Suprapubic skin (tissue), 4 donors: ENCODE data around the gene TNFRSF11A. TPM values are rescaled to one million over a fixed set of nuclear protein-coding genes. Genes with fewer than 3 reads are reported as not detected.

Experiments used
- DNase-seq, 2 donors: peaks; one replicate each; pipeline ENCODE4 v3.0.0-alpha.2; 2019; ENCODE audit warnings: low spot score in 2 of 2
- H3K27ac ChIP-seq: fragments of 200-600 bp; sonication (generic); one replicate; pipeline ENCODE4 v1.5.1; 2019
- H3K27me3 ChIP-seq: fragments of 200-600 bp; sonication (generic); one replicate; pipeline ENCODE4 v1.5.1; 2019
- H3K36me3 ChIP-seq: fragments of 200-600 bp; sonication (generic); one replicate; pipeline ENCODE4 v1.5.1; 2019
- H3K4me1 ChIP-seq: fragments of 200-600 bp; sonication (generic); one replicate; pipeline ENCODE4 v1.5.1; 2019
- H3K4me3 ChIP-seq: fragments of 200-600 bp; sonication (generic); one replicate; pipeline ENCODE4 v1.5.1; 2019; ENCODE audit warnings: mild to moderate bottlenecking
- H3K9me3 ChIP-seq: fragments of 200-600 bp; sonication (generic); one replicate; pipeline ENCODE4 v1.5.1; 2019
- CTCF ChIP-seq, 2 donors: fragments of 200-600 bp in 1 of 2; fragments of 450-650 bp in 1 of 2; sonication (generic) in 1 of 2; IDR thresholded peaks; one replicate each; pipeline ENCODE4 v1.5.1; 2016 to 2019; ENCODE audit warnings: antibody characterized with exemption in 2 of 2, mild to moderate bottlenecking in 1 of 2, moderate library complexity in 1 of 2
- EP300 ChIP-seq: sonication (generic); formaldehyde crosslinking; IDR thresholded peaks from one replicate; pipeline ENCODE4 v1.6.1; 2017; ENCODE audit warnings: antibody characterized with exemption
- POLR2A ChIP-seq, 2 donors: fragments of 450-650 bp; IDR thresholded peaks; one replicate each; pipeline ENCODE4 v1.6.1; 2017; ENCODE audit warnings: antibody characterized with exemption in 2 of 2, mild to moderate bottlenecking in 2 of 2, moderate library complexity in 2 of 2
- POLR2AphosphoS5 ChIP-seq, 3 donors: sonication (generic); formaldehyde crosslinking; IDR thresholded peaks; one replicate each; pipeline ENCODE4 v1.6.1; 2017; ENCODE audit warnings: antibody characterized with exemption in 3 of 3
- WGBS: methylation state at CpG from one replicate; pipeline ENCODE4 v1.1.5; 2018; 5-methylcytosine and 5-hydroxymethylcytosine counted together
- total RNA-seq, 4 donors: library from RNA; depleted of rRNA; stranded (reverse); fragments of >200 nt; gene quantifications; one replicate each; pipeline ENCODE4 v1.1.0, GENCODE V29; 2016

TNFRSF11A gene
- total RNA-seq, 4 donors from 2014 or later = 4.8 to 15.4 (median 5.9) TPM

- TF ChIP-seq POLR2A (IDR thresholded peaks at IDR 0.05) (no peak), POLR2AphosphoS5 (IDR thresholded peaks at IDR 0.05) (no peak), CTCF (IDR thresholded peaks at IDR 0.05) (no peak), EP300 (no peak)
- DNase-seq = no peak
- Histone ChIP-seq H3K27ac (no peak overlapping the region), H3K4me1 (no peaks in the 10 kb centered on the region), H3K36me3 (peaks cover 48% of the 10 kb centered on the region), H3K9me3 (no peaks in the 10 kb centered on the region), H3K27me3 (no peaks in the 10 kb centered on the region), H3K4me3 (no peak overlapping the region)
- WGBS = 76% methylated on average over 2 of the region's 2 CpGs
Measured at GRCh38 chr18:62288665-62289008, 36.5 kb upstream of the TNFRSF11A start.

- 94% methylated on average over 2 of the region's 2 CpGs for WGBS
- Histone ChIP-seq H3K36me3 (peaks cover 48% of the 10 kb centered on the region), H3K4me1 (no peaks in the 10 kb centered on the region), H3K4me3 (no peak overlapping the region), H3K9me3 (no peaks in the 10 kb centered on the region), H3K27me3 (no peaks in the 10 kb centered on the region), H3K27ac (no peak overlapping the region)
- DNase-seq = no peak
- no peak for TF ChIP-seq POLR2AphosphoS5 (IDR thresholded peaks at IDR 0.05)
- TF ChIP-seq POLR2A (IDR thresholded peaks at IDR 0.05) = no peak
- no peak for TF ChIP-seq CTCF (IDR thresholded peaks at IDR 0.05)
- no peak for TF ChIP-seq EP300
Measured at GRCh38 chr18:62289047-62289446, 36.1 kb upstream of the TNFRSF11A start.

- Histone ChIP-seq H3K27ac (no peak overlapping the region), H3K36me3 (peaks cover 42% of the 10 kb centered on the region), H3K9me3 (no peaks in the 10 kb centered on the region), H3K27me3 (no peaks in the 10 kb centered on the region), H3K4me3 (no peak overlapping the region), H3K4me1 (no peaks in the 10 kb centered on the region)
- DNase-seq = no peak
- no peak for TF ChIP-seq EP300
Measured at GRCh38 chr18:62294073-62294472, 31.0 kb upstream of the TNFRSF11A start.

- Histone ChIP-seq H3K9me3 (no peaks in the 10 kb centered on the region), H3K36me3 (peaks cover 60% of the 10 kb centered on the region), H3K27me3 (no peaks in the 10 kb centered on the region), H3K4me1 (no peaks in the 10 kb centered on the region), H3K4me3 (no peak overlapping the region), H3K27ac (no peak overlapping the region)
- TF ChIP-seq EP300 (no peak), POLR2A (IDR thresholded peaks at IDR 0.05) (no peak), POLR2AphosphoS5 (IDR thresholded peaks at IDR 0.05) (no peak), CTCF (IDR thresholded peaks at IDR 0.05) (no peak)
- WGBS = 92% methylated on average over 3 of the region's 3 CpGs
- DNase-seq = no peak
Measured at GRCh38 chr18:62300359-62300963, 24.6 kb upstream of the TNFRSF11A start.

GRCh38 chr18:62301322-62301721 is 23.8 kb upstream of the TNFRSF11A start:
- DNase-seq = no peak
- no peak for TF ChIP-seq POLR2A (IDR thresholded peaks at IDR 0.05)
- TF ChIP-seq EP300 = no peak
- TF ChIP-seq CTCF (IDR thresholded peaks at IDR 0.05) = no peak
- TF ChIP-seq POLR2AphosphoS5 (IDR thresholded peaks at IDR 0.05) = no peak
- Histone ChIP-seq H3K9me3 (no peaks in the 10 kb centered on the region), H3K27ac (no peak overlapping the region), H3K36me3 (peaks cover 60% of the 10 kb centered on the region), H3K4me3 (no peak overlapping the region), H3K27me3 (no peaks in the 10 kb centered on the region), H3K4me1 (no peaks in the 10 kb centered on the region)
- WGBS = 90% methylated on average over 1 of the region's 1 CpG

- H3K9me3 ChIP-seq = no peaks in the 10 kb centered on the region
- no peak overlapping the region for H3K4me3 ChIP-seq
- H3K36me3 ChIP-seq = peaks cover 17% of the 10 kb centered on the region
- no peak for TF ChIP-seq EP300
- no peak for TF ChIP-seq POLR2AphosphoS5 (IDR thresholded peaks at IDR 0.05)
- TF ChIP-seq POLR2A (IDR thresholded peaks at IDR 0.05) = no peak
- TF ChIP-seq CTCF (IDR thresholded peaks at IDR 0.05) = no peak
- H3K27me3 ChIP-seq = no peaks in the 10 kb centered on the region
- 93% methylated on average over 1 of the region's 1 CpG for WGBS
- DNase-seq = no peak
- H3K4me1 ChIP-seq = no peaks in the 10 kb centered on the region
- H3K27ac ChIP-seq = no peak overlapping the region
Measured at GRCh38 chr18:62312851-62313250, 12.3 kb upstream of the TNFRSF11A start.
